NCI-H128 (cell line): ENCODE results near the gene TMEM219.

Experiments used
- DNase-seq: peaks from one replicate; lab custom pipeline; 2025; ENCODE audit not compliant: unreplicated experiment; lab: John Stamatoyannopoulos, UW

The TMEM219 gene

DNA sequence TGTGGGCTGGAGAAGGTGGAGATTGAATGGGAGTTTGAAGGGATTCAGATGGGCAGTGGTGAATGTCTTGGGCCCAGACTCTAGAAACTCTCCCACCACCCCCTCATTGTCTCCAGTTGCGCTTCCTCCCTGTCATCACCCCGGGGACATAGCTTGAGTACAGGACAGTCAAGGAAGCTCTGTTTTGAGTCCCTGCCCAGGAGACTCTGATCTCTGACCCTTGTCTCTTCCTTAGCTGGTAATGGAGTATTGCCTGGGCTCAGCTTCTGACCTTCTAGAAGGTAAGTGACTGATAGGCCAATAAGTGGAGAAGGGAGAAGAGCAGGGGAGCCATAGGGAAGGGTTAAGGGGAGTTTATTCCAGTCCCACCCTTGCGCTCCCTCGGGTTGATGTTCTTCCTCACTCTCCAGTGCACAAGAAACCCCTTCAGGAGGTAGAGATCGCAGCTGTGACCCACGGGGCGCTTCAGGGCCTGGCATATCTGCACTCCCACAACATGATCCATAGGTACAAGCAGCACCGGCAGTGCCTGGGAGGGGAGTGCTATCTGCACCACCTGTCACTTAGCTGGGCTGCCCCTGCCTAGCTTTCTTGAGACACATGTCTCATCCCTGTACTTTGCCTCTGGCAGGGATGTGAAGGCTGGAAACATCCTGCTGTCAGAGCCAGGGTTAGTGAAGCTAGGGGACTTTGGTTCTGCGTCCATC lies 16.8 kb downstream of the TMEM219 start:
- DNase-seq, result no peak

DNA sequence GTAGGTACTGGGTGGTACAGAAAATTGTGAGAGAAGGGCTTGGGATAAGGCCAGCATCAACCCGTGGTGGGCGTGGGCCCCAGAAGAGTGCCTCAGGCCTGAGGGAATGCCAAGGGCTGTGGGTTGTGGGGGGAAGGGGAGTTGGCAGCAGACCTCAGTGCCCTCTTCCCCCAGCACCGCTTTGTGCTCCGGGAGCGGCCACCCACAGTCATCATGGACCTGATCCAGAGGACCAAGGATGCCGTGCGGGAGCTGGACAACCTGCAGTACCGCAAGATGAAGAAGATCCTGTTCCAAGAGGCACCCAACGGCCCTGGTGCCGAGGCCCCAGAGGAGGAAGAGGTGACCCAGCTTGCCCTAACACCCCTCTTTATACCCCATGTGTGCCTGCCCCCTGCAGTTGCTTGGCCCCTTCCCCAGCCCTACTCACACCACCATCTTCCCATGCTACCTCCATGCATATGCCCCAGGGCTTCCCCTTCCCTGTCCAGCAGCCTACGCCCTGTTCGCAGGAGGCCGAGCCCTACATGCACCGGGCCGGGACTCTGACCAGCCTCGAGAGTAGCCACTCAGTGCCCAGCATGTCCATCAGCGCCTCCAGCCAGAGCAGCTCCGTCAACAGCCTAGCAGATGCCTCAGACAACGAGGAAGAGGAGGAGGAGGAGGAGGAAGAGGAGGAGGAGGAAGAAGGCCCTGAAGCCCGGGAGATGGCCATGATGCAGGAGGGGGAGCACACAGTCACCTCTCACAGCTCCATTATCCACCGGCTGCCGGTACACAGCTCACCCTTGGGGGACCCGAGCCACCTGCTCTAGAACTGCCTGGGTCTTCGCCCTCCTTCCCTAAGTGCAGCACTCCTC lies 20.9 kb downstream of the TMEM219 start:
- DNase-seq, result no peak

DNA sequence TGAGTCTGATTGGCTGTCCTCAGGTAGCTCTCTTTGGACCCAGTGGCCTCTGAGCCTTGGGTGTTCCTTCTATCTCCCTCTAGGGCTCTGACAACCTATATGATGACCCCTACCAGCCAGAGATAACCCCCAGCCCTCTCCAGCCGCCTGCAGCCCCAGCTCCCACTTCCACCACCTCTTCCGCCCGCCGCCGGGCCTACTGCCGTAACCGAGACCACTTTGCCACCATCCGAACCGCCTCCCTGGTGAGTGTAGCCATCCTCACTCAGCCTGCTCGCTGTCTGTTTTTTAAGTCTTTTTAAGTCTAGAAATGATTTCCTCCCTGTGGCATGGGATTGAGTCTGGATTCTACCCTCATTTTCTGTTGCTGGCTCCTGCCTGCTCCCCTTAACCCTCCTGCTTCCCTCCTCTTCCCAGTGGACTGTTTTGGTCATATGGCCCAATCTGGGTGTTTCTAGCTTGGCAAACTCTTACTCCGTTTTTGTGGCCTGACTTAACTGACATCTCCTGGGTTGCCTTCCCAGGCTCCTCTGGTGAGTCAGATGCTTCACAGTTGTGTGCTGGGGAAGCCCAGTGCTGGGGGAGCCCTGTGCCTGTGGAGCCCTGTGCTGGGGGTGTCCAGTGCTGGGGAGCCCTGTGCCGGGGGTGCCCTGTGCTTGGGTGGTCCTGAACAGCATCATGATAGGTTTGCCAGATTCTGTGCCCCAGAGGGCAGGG lies 21.7 kb downstream of the TMEM219 start:
- DNase-seq, result no peak

DNA sequence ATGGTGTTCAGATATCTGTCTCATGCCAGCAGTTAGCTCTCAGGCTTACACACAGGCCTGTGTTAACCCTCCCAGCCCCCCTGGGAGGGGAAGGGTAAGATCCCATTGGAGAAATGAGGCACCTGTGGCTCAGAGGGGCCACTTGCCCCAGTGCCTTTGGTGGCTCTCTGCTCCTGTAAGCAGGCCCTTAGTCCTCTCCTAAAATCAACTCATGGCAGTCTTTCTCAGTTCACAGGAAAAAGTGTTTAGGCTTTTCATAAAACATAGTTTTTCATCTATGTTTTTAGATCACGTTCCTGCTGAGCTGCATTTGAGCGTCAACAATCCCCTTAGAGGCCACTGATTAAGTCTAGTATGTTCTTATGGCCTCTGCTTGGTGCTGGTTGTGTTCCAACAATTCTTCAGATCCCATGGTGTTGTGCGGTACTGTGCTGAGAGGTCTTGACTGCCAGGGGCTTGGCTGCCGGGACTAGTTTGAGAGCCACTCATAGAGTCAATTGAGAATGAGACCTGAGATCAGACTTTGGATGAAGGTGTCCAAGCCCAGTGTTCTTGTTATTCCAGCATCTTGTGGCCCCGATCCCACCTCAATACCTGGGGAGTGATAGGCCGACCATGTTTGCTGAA lies 22.4 kb downstream of the TMEM219 start:
- DNase-seq, result no peak

DNA sequence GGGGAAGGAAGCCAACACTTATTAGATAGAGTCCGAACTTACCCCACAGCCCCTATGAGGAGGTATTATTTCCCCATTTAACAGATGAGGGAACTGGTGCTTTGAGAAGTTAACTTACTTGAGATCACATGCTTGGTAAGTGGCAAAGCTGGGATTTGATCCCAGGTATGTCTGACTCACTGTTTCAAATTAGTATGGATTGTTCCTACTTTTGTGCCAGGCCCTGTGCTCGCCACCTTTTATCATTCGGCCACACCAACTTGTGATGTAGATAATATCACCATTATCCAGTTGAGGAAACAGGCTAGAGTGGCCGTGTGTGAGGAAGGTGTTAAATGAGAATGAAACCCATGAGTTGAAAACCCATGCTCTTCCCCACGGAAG lies 22.9 kb downstream of the TMEM219 start:
- no peak for DNase-seq

DNA sequence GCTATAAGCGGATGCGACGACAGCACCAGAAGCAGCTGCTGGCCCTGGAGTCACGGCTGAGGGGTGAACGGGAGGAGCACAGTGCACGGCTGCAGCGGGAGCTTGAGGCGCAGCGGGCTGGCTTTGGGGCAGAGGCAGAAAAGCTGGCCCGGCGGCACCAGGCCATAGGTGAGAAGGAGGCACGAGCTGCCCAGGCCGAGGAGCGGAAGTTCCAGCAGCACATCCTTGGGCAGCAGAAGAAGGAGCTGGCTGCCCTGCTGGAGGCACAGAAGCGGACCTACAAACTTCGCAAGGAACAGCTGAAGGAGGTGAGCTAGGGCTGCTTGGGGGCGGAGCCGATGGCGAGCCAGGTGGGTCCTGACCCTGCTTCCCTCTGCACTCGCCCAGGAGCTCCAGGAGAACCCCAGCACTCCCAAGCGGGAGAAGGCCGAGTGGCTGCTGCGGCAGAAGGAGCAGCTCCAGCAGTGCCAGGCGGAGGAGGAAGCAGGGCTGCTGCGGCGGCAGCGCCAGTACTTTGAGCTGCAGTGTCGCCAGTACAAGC lies 23.5 kb downstream of the TMEM219 start:
- DNase-seq, result no peak

DNA sequence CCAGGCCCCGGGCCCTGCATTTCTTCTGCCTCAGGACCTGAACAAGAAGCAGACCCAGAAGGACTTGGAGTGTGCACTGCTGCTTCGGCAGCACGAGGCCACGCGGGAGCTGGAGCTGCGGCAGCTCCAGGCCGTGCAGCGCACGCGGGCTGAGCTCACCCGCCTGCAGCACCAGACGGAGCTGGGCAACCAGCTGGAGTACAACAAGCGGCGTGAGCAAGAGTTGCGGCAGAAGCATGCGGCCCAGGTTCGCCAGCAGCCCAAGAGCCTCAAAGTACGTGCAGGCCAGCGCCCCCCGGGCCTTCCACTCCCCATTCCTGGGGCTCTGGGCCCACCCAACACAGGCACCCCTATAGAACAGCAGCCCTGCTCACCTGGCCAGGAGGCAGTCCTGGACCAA lies 24.4 kb downstream of the TMEM219 start:
- DNase-seq, result no peak

DNA sequence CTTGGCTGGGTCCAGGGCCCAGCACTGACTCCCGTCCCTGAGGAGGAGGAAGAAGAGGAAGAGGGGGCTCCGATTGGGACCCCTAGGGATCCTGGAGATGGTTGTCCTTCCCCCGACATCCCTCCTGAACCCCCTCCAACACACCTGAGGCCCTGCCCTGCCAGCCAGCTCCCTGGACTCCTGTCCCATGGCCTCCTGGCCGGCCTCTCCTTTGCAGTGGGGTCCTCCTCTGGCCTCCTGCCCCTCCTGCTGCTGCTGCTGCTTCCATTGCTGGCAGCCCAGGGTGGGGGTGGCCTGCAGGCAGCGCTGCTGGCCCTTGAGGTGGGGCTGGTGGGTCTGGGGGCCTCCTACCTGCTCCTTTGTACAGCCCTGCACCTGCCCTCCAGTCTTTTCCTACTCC lies 25.1 kb downstream of the TMEM219 start:
- DNase-seq, result no peak

DNA sequence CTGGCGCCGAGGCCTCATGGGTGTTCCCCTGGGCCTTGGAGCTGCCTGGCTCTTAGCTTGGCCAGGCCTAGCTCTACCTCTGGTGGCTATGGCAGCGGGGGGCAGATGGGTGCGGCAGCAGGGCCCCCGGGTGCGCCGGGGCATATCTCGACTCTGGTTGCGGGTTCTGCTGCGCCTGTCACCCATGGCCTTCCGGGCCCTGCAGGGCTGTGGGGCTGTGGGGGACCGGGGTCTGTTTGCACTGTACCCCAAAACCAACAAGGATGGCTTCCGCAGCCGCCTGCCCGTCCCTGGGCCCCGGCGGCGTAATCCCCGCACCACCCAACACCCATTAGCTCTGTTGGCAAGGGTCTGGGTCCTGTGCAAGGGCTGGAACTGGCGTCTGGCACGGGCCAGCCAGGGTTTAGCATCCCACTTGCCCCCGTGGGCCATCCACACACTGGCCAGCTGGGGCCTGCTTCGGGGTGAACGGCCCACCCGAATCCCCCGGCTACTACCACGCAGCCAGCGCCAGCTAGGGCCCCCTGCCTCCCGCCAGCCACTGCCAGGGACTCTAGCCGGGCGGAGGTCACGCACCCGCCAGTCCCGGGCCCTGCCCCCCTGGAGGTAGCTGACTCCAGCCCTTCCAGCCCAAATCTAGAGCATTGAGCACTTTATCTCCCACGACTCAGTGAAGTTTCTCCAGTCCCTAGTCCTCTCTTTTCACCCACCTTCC lies 25.6 kb downstream of the TMEM219 start:
- no peak for DNase-seq

DNA sequence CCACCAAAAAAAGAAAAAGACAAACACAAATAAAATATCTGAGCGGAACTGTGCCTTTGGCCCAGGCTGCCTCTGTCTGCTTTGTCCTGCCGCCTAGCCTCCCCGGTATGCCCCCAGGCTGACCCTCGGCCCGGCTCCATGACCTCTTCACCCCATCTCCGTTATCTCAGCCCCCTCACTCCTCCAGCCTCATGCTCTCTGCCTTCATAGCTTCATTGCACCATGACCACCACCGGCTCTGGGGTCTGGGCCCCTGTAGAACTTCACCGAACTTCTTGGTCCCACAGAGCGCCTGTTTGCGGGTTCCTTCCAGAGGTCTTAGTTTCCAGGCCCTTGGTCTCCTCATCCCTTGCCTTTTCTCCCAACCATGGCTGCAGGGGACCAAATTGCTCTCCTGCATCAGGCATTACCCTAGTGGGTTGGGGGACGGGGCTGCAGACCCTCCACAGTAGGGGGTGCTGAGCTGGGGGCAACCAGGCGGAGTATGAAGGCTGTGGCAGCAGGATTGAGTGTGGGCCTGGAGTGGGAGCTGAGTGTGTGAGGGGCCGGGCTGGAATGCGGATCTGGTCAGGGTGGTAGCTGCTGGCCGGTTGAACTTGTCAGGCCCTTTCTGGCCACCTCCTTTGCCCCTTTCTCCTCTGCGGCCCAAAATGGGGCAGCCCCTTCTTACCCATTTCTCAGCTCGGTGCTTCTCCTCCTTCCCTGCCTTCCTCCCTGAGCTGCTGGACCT lies 26.6 kb downstream of the TMEM219 start:
- no peak for DNase-seq

DNA sequence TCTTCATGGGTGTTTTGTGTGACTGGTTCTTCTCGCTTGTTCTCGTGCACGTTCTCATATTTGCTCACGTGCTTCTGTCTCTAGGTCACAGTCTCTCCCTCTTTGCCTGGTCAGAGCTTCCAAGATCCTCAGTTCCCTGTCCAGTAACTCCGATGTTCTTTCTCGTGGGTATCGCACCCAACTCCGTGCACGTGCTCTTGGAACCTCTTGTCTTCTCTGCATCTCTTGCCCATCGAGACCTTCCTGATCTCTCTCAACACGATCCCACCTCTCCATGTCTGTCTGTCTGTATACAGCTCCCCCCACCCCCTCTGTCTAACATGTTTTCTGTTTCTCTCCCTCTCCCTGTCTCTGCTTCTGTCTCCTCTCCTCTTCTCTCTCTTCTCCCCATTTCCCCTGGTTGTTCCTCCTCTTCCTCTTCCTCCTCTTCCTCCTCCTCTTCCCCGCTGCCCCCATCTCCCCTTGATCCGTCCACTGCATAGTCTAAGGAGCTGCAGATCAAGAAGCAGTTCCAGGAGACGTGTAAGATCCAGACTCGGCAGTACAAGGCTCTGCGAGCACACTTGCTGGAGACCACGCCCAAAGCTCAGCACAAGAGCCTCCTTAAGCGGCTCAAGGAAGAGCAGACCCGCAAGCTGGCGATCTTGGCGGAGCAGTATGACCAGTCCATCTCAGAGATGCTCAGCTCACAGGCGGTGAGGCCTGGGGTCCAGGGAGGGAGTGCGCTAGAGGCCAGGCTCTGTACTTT lies 27.4 kb downstream of the TMEM219 start:
- no peak for DNase-seq

DNA sequence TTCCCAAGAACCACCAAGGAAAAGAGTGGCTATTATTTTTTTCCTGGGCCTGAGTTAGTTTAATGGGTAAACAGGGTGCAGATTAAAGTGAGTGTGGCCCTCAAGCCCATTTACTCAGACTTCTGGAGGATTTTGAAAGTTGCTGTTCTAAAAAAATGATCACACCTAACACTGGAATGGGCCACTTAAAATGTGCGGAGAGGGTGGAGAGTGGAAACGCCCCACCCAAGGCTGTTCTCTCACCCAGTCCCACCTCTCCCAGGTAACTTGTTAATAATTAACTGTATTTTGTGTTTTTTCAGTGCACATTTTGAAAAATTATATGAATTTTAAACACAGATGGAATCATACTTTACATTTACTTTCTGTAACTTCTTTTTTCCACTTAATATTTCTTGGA lies 28.2 kb downstream of the TMEM219 start:
- no peak for DNase-seq

DNA sequence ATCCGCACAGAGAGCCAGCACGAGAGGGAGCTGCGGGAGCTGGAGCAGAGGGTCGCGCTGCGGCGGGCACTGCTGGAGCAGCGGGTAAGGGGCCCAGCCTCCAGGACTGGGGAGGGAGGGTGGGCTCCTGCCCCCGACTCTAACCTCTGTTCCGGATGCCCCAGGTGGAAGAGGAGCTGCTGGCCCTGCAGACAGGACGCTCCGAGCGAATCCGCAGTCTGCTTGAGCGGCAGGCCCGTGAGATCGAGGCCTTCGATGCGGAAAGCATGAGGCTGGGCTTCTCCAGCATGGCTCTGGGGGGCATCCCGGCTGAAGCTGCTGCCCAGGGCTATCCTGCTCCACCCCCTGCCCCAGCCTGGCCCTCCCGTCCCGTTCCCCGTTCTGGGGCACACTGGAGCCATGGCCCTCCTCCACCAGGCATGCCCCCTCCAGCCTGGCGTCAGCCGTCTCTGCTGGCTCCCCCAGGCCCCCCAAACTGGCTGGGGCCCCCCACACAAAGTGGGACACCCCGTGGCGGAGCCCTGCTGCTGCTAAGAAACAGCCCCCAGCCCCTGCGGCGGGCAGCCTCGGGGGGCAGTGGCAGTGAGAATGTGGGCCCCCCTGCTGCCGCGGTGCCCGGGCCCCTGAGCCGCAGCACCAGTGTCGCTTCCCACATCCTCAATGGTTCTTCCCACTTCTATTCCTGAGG lies 29.1 kb downstream of the TMEM219 start:
- no peak for DNase-seq

DNA sequence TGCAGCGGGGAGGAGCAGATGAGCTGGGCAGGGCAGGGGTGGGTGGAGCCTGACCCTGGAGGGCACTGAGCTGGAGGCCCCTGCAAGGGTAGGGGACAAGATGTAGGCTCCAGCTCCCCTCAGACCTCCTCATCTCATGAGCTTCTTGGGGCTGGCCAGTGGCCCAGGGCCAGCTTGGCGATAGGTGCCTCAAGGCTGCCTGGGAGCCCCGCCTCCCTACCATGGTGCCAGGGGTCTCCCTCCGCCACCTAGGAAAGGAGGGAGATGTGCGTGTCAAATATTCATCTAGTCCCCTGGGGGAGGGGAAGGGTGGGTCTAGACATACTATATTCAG lies 29.7 kb downstream of the TMEM219 start:
- DNase-seq, result no peak

DNA sequence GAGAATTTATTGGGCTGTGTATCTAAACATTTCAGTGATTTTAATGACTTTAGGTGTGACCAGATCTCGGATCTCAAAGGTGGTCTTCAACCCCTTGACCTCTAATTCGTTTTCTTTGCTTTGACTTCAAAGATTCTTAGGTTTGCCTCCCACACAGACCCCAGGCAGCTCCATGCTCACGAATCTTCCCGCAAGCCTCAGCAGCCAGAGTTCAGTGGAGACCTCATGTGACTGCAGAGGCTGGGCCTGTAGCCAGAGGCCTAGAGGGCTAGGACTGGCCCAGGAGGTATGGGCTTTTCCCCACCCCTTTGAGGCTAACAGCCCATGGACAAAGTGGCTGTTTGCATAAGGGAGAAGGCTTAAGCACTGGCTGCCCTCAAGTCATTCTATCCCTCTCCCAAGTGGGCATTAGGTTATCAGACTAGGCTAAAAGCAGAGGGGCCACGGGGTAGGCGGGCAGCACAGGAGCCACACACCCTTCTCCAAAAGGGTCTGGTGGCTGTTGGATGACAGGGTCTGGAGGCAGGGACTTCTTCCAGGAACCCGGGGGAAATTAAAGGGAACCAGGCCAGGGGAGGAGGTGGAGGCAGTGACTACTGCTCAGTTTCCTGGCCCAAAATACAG lies 30.6 kb downstream of the TMEM219 start:
- no peak for DNase-seq

DNA sequence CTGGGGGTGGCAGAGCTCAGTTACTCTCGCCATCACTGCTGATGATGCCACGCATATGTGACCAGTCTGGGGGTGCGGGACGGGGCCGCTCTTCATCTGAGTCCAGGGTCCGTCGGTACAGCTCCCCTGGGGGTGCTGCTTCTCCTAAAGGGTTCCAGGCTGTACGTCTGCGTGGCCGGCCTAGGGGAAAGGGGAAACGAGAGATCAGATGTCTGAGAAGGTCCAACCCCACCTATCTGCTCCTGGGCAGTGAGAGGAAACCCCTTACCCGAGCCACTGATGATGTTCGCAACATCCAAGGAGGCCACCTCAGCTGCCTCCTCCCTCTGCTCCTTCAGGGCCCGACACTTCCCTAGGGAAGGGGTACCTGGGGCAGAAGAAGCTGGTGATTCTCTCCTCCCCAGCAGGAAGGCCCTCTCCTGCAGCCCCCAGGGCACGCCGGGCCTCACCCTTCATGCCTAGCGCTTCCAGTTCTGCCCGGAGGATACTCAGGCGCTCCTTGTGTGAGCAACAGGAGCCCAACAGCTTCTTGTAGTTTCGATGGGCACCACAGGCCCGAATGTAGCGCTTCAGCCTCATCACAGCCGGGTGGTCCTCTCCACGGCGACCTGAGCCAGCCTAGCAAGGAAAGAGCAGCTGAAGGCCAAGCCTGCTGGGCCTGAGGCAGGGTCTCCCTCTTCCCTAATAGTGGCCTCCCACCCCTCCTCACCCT lies 31.5 kb downstream of the TMEM219 start:
- no peak for DNase-seq

DNA sequence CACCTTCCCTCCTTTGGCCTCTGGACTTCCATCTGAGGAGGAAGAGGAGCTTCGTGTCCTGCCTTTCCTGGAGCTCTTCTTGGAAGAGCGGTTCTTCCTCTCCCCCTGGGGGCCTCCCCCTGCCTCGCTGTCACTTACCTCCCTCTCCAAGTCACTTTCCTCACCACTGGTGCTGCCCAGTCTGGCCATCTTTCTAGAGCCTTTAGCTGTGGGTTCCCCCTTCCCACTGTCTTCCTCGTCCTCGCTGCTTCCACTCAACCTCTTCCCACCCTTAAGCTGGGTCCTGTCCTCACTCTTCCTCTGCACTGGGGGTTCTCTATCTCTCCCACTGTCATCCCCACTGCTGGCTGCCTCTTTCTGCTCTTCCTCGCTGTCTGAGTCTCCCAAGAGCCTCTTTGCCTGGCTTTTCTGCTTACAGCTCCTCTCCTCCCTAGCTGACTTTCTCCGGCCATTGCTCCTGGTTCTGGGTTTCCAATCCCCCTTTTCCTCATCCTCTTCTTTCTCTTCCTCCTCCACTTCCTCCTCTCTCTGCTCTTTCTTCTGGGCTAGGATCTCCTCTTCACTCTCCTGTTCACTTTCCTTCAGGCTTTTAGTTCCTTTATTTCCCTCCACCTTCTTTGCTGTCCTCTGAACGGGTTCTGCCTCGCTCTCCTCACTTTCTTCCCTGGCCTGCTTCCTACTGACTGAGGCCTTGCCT lies 32.2 kb downstream of the TMEM219 start:
- no peak for DNase-seq
